GM18909 (cell line): Measurements from ENCODE around the gene DNASE1L2.
A peak's percentile ranks its signal among the peaks of the same experiment; 100 is the strongest.
"Not testable (repeated sequence)": the region's sequence is repeated elsewhere in the genome, so short reads cannot be mapped to it uniquely, and the experiment has no call there.

Experiments
- ATAC-seq: cut with Tn5 transposase; IDR thresholded peaks from one replicate; pipeline ENCODE4 v1.9.1; 2021; ENCODE audit warnings: mild to moderate bottlenecking; ENCODE audit not compliant: unreplicated experiment, poor library complexity

DNASE1L2 gene

DNA sequence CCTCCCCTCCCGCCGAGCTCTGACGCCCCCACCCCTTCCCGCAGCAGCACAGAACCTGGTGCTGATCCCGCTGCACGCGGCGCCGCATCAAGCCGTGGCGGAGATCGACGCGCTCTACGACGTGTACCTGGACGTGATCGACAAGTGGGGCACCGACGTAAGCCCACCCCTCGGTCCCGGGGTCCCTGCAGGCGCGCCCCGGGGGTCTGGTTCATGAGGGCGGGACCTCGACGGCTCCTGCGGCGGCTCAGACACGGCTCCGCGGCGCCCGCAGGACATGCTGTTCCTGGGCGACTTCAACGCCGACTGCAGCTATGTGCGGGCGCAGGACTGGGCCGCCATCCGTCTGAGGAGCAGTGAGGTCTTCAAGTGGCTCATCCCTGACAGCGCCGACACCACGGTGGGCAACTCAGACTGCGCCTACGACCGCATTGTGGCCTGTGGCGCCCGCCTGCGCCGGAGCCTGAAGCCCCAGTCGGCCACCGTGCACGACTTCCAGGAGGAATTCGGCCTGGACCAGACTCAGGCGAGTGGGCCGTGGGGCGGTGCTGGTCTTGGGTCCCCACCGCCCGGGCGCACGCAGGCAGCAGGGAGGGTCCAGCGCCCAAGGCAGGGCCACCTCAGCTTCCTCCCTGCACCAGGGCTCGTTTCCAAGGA lies 1.4 kb downstream of the DNASE1L2 start:
- ATAC-seq: no peak

DNA sequence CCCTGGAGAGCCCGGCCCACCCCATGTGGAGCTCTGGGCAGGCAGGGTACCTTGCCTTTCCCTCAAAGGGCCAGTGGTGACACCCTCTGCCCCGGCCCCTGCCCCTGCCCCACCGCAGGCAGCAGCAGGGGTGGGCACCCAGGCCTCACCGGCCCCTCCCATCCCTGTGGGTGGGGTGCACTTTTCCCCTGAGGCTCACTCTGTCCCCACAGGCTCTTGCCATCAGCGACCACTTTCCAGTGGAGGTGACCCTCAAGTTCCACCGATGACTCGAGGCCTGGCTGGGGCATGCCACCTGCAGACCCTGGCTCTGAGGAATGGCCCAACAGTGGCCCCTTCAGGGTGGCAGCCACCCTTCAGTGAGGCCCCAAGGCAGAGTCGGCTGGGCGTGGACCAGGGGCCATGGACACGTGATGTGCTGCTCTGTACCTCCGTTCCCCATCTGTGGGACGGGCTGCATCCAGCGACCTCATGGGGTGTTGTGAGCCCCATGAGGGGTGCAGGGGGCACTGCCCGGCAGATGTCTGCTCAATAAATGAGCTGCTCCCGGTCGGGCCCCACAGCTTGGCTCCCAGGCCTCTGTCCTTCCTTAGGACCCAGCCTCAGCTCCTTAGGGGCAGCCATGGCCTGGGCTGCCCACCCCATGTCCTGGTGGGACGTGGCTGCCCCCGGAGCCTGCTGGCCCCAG lies 2.0 kb downstream of the DNASE1L2 start:
- ATAC-seq: no peak

GRCh38 chr16:2238838-2239675 lies 2.8 kb downstream of the DNASE1L2 start:
- no peak for ATAC-seq

DNA sequence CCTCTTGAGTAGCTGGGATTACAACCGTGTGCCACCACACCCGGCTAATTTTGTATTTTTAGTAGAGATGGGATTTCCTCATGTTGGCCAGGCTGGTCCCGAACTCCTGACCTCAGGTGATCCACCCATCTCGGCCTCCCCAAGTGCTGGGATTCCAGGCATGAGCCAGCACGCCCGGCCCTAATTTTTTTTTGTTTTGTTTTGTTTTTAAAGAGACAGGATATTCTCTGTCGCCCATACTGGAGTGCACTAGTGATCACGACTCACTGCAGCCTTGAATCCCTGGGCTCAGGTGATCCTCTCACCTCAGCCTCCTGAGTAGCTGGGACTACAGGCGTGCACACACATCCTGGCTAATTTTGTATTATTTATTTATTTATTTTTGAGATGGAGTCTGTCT lies 4.1 kb downstream of the DNASE1L2 start:
- not testable (repeated sequence) for ATAC-seq

GRCh38 chr16:2242598-2242997 lies 6.4 kb downstream of the DNASE1L2 start:
- no peak for ATAC-seq

- ATAC-seq: no peak
These were observed 6.8 kb downstream of the DNASE1L2 start for GRCh38 chr16:2243031-2243528.

DNA sequence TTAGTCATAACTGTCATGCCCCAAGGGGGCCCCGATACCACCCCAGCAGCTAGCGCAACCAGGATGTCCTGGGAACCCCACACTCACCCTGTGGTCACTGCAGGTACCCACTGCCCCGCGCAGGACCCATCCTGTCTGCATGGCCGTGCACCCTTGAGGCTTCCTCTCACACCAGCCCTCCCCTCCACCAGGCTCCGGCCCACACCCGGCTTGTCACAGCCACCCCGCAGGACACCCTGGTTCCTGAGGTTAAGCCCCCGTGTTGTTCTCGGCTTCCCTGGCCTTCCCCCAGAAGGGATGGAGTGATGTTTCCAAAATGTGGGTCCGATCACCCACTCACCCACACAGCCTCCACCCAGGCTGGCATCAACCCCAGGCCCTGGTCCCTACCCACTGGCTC lies 7.5 kb downstream of the DNASE1L2 start:
- ATAC-seq: no peak

GRCh38 chr16:2244301-2244700 lies 8.1 kb downstream of the DNASE1L2 start:
- no peak for ATAC-seq

DNA sequence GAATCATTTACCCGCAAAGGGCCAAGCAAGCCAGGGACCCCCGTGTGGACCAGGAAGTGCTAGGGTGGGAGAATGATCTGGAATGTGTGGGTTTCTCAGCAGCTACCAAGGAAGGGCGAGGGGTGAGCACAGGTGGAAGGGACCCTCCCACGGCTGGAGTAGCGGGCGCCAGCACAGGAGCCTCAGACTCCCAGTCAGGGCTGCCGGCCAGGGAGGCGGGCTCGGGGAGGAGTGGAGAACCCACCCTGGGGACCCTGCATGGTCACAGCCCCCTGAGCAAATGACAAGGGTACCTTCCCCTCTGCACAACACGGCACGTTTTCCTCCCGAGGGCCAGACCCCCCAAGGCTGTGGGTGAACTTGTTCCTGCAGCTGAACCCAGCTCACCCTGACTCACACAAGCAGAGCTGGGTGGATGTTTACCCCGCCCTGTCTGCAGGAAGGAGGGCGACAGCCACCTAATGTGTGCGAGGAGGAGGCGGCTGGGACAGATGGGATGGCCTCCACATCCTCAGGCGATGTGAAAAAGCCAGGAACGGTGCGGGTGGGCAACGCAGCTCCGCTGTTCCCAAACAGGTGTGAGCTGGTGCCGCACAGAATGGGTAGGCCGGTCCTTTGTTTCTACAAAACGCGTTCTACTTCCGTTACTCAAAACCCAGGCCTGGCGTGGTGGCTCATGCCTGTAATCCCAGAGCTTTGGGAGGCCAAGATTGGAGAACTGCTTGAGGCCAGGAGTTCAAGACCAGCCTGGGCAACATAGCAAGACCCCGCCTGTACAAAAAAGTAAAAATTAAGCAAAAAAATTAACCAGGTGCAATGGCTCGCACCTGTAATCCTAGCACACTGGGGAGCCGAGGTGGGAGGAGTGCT lies 8.9 kb downstream of the DNASE1L2 start:
- no peak for ATAC-seq

- no peak for ATAC-seq
These were observed 10.1 kb downstream of the DNASE1L2 start for GRCh38 chr16:2246301-2246885.

- no peak for ATAC-seq
These were observed 14.5 kb downstream of the DNASE1L2 start for GRCh38 chr16:2250652-2251295.

DNA sequence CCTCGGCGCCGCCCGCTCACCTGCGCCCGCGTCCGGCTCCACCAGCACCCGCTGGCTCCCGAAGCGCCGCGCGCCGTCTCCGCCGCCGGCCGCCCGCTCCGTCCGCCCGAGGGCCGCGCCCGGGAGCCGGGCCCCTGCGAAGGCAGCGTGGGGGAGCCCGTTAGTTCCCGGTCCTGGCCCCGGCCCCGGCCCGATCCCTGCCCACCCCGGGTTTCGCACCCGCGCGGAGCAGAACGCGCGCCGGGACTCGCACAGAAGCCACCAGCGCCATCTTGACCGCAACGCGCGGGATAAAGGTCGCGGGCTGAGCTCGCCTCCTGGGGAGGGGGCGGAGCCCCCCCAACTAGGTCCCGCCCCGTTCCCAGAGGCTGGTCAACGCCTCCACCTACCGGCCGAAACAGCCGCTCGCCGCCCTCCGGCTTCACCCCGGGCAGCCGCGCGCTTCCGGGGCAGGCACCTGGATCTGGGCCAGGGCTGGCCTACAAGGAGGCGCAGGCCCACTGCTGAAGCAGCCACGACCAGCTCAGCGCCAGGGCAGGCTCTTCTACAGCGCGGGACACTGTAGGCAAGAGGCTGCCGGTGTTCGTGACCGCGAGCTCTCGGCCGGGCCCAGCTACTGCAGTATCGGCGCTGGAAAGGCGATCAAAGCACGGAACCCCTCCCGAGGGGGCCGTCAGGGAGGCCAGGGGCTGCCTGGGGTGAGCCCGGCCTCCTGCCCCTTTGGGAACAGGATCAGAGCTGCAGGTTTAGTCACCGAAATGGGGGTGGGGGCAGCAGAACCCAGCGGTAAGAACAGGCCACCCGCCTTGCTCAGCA lies 15.3 kb downstream of the DNASE1L2 start, which contains the start of gene ECI1:
Gene ECI1 (minus strand): TSS at position 292 of the 816 bp plus-strand sequence. CDS start 21 bp downstream, at position 271.
- ATAC-seq: peak; percentile 90

DNA sequence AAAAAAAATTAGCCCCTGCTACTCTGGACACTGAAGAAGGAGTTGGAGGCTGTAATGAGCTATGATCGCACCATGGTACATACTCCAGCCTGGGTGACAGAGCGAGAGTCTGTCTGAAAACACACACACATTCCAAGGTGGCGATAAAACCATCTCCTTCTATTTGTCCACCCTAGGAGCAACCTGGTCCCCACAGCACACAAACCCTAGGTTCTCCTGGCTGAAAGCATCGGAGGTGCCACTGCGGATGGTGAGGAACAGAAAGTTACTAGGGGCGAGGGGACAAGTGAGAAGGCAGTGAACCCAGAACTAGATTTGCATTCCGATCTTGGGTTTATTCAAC lies 16.5 kb downstream of the DNASE1L2 start:
- no peak for ATAC-seq

DNA sequence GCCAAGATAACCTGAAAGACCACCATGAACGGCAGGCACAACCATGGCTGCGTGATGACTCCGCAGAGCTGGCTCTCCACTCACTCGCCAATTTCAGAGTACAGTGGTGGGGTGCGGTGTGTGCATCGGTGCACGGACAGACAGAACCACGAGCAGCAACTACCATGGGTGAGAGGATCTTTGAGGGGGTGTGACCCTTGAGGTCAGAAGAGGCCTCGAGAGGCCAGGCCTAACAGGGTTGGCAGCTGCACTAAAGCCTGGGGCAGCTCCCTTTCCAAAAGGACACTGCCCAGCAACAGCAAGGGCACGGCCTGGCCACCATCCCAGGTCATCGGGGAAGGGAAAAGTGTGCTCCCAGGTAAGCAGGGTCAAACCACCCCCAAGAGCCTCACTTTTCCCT lies 17.0 kb downstream of the DNASE1L2 start:
- ATAC-seq: no peak

- no peak for ATAC-seq
These were observed 20.4 kb downstream of the DNASE1L2 start for GRCh38 chr16:2256531-2257140.

DNA sequence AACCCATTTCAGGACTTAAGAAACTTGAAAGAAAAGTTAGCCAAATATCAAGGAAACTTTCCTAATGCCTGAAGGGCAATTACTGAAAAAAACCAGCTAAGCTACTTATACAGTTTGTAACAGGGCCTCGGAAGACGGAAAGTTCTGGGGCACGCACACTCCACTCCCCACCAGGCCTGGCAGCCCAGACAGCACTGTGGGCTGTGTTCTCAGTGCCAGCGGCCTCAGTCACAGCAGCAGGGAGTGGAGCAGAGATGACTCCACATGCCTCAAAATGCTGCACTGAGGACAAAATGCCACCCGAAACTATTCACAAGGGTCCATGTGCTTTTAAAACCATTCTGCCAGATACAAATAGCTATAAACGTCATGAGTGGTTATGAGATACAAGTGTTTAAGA lies 21.5 kb downstream of the DNASE1L2 start:
- ATAC-seq: no peak

DNA sequence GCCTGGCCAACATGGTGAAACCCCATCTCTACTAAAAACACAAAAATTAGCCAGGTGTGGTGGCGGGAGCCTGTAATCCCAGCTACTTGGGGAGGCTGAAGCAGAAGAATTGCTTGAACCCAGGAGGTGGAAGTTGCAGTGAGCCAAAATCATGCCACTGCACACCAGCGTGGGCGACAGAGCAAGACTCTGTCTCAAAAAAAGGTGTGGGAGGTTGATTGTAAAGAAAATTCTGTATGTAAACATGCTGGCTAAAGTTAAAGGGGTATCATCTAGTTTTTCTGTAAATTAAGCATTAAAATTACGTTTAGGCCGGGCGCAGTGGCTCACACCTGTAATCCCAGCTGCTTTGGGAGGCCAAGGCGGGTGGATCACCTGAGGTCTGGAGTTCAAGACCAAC lies 22.3 kb downstream of the DNASE1L2 start:
- not testable (repeated sequence) for ATAC-seq

- no peak for ATAC-seq
These were observed 24.0 kb downstream of the DNASE1L2 start for GRCh38 chr16:2260250-2260649.
